Measurements from ENCODE around the gene S100P. TPM values are rescaled to one million over a fixed set of nuclear protein-coding genes. Genes with fewer than 3 reads are reported as not detected.

Gene S100P
- total and polyA plus RNA-seq, 3 donors from 2014 or later = 0.19 to 3.5 (median 2.1) TPM

DNA sequence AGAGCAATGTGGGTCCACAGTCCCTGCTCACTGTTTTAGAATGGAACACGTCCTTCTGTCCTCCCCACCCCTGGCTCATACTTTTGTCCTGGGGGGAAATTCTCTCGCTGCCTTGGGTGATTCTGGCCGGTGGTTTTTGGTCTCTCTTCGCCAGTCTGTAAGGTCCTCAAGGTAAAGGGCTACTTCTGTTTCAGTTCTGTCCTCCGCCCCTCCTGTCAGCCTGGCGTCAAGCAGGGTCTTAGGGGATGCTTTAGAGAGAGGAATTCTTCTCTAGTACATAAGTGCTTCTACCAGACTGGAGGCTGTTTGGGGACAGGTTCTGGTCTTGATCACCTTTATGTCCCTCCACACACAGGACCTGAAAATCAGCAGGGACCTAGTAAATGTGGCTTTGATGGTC lies 16.6 kb downstream of the S100P start:
- H3K9me3 ChIP-seq = no peaks in the 10 kb centered on the region
- TF ChIP-seq POLR2A (IDR thresholded peaks at IDR 0.05) (no peak), CTCF (IDR thresholded peaks at IDR 0.05) (no peak)
- H3K4me3 ChIP-seq = peak overlapping the region; percentile 82 to 92
- intact Hi-C loops (cut with DNase I; ENCODE audit: low total_unique reads) = no loop called here
- peaks cover 28% of the 10 kb centered on the region for H3K4me1 ChIP-seq
- H3K27ac ChIP-seq = peak overlapping the region; percentile 84 to 92
- no peaks in the 10 kb centered on the region for H3K27me3 ChIP-seq
- no peaks in the 10 kb centered on the region for H3K36me3 ChIP-seq (ENCODE audit: low read depth, missing control alignments)
- 2 to 9% methylated on average over 6 of the region's 6 CpGs for WGBS, 2 donors
- DNase-seq = no peak

DNA sequence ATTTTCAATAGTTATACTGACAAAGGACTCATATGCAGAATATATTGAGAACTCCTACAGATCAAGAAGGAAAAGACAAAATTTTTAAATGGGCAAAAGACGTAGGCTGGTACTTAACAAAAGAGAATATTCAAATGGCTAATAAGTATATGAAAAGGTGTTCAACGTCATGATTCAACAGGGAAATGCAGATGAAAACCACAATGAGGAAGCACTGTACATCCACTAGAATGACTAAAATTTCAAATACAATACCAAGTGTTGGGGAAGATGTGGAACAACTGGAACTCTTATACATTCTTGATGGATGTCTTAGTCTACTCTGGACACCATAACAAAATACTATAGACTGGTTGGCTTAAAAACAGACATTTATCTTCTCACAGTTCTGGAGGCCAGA lies 17.3 kb downstream of the S100P start:
- no peak for TF ChIP-seq POLR2A (IDR thresholded peaks at IDR 0.05)
- no peak for TF ChIP-seq CTCF (IDR thresholded peaks at IDR 0.05)
- 72 to 76% methylated on average over 2 of the region's 2 CpGs for WGBS, 2 donors
- intact Hi-C loops (cut with DNase I; ENCODE audit: low total_unique reads) = no loop called here
- H3K9me3 ChIP-seq = no peaks in the 10 kb centered on the region
- no peaks in the 10 kb centered on the region for H3K36me3 ChIP-seq (ENCODE audit: low read depth, missing control alignments)
- no peak overlapping the region for H3K4me3 ChIP-seq
- DNase-seq = no peak
- H3K27ac ChIP-seq = no peak overlapping the region
- H3K4me1 ChIP-seq = peaks cover 29% of the 10 kb centered on the region
- no peaks in the 10 kb centered on the region for H3K27me3 ChIP-seq

- peak overlapping the region in 1 of 2 donors; percentile 90 for H3K27ac ChIP-seq
- H3K36me3 ChIP-seq (ENCODE audit: low read depth, missing control alignments) = no peaks in the 10 kb centered on the region
- H3K4me3 ChIP-seq = no peak overlapping the region
Measured at GRCh38 chr4:6714954-6715353, 21.3 kb downstream of the S100P start.

DNA sequence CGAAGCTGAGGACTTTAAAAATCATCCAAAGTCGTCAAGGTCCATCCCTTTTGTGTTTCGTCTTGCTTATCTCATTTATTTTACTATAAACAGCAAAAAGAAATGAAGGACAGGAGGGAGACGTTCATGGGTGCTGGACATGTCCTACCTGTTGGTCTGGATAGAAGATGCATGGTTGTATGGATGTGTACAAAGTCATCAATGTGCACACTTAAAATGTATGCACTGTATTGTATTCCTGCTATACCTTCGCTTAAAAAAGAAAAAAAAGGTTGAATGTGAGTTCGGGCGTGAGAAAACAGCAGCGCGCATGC lies 22.0 kb downstream of the S100P start:
- Histone ChIP-seq H3K27me3 (no peaks in the 10 kb centered on the region), H3K4me3 (peak overlapping the region; percentile 75), H3K27ac (peak overlapping the region; percentile 83 to 90), H3K9me3 (no peaks in the 10 kb centered on the region), H3K4me1 (peaks cover 9% of the 10 kb centered on the region), H3K36me3 (ENCODE audit: low read depth, missing control alignments) (no peaks in the 10 kb centered on the region)
- no peak for TF ChIP-seq POLR2A (IDR thresholded peaks at IDR 0.05)
- TF ChIP-seq CTCF (IDR thresholded peaks at IDR 0.05) = no peak
- DNase-seq = no peak
- 2 to 4% methylated on average over 9 of the region's 9 CpGs for whole genome bisulfite sequencing, 2 donors
- intact Hi-C loops (cut with DNase I; ENCODE audit: low total_unique reads) = no loop called here

More at GRCh38 chr4:6714954-6715353, 21.3 kb downstream of the S100P start:
- intact Hi-C loops (cut with DNase I; ENCODE audit: low total_unique reads) = no loop called here
- DNase-seq = peak; percentile 7
- TF ChIP-seq CTCF (IDR thresholded peaks at IDR 0.05) = no peak
- no peak for TF ChIP-seq POLR2A (IDR thresholded peaks at IDR 0.05)
- no peaks in the 10 kb centered on the region for H3K9me3 ChIP-seq
- WGBS, 2 donors = 82 to 91% methylated on average over 1 of the region's 1 CpG
- peaks cover 8% of the 10 kb centered on the region for H3K4me1 ChIP-seq
- H3K27me3 ChIP-seq = no peaks in the 10 kb centered on the region

Data from testis (tissue), 3 donors.